Measurements from ENCODE around the gene ENPP7.

- TF ChIP-seq CTCF (IDR thresholded peaks at IDR 0.05; ENCODE audit: borderline replicate concordance, extremely low read depth, low read length, poor library complexity, severe bottlenecking) (no peak), EZH2 (IDR thresholded peaks at IDR 0.05; ENCODE audit: borderline replicate concordance, low read depth, low read length, severe bottlenecking) (no peak)
These were observed 46.4 kb upstream of the ENPP7 start for GRCh38 chr17:79684132-79684985.
